Pancreas (tissue), 10 donors: ENCODE data around the gene SNX6. TPM values are rescaled to one million over a fixed set of nuclear protein-coding genes. Genes with fewer than 3 reads are reported as not detected.
"Not testable (repeated sequence)": the region's sequence is repeated elsewhere in the genome, so short reads cannot be mapped to it uniquely, and the experiment has no call there.

ENCODE experiments used
- ATAC-seq, 4 donors: fragments of 200-7000 bp; cut with Tn5 transposase; one replicate each; pipeline versions ENCODE4 v1.8.0 to v1.9.1; 2020; ENCODE audit warnings: mild to moderate bottlenecking in 4 of 4, moderate library complexity in 4 of 4
- DNase-seq, 6 donors: peaks; one replicate each; pipeline ENCODE4 v3.0.0-alpha.2; 2020
- FAIRE-seq: peaks from 2 replicates; lab custom pipeline; 2012; peaks lifted over from hg19 to GRCh38; lab: Jason Lieb, UNC
- H3K27ac ChIP-seq, 4 donors: fragments of 200-600 bp; sonication (generic); 1 replicate in 3 of 4; 2 replicates in 1 of 4; pipeline versions ENCODE4 v1.5.0 to v1.8.0; 2020
- H3K27me3 ChIP-seq, 4 donors: fragments of 200-600 bp; one replicate each; pipeline ENCODE4 v1.8.0; 2021
- H3K36me3 ChIP-seq, 3 donors: fragments of 200-600 bp; sonication (generic) in 1 of 3; one replicate each; pipeline versions ENCODE4 v1.5.0 to v1.8.0; 2020 to 2021
- H3K4me1 ChIP-seq, 3 donors: fragments of 200-600 bp; one replicate each; pipeline ENCODE4 v1.8.0; 2021
- H3K4me3 ChIP-seq, 4 donors: fragments of 200-600 bp; sonication (generic) in 2 of 4; one replicate each; pipeline versions ENCODE4 v1.5.0 to v1.8.0; 2020 to 2021
- H3K9me3 ChIP-seq, 4 donors: fragments of 200-600 bp; one replicate each; pipeline ENCODE4 v1.8.0; 2021
- WGBS, 2 donors: extraction: QIAGEN DNeasy Blood & Tissue Kit; methylation state at CpG; one replicate each; pipeline ENCODE4 v1.1.7; 2013; 5-methylcytosine and 5-hydroxymethylcytosine counted together
- intact Hi-C, 3 donors: fragments of 100-400 bp; cut with DNase I; formaldehyde crosslinking; loops; one replicate each; pipeline versions ENCODE4 v1.11.1 to v1.14.2; 2022
- polyA plus RNA-seq, 2 donors: library from polyadenylated mRNA; stranded (reverse); fragments of 200-250 nt; gene quantifications; one replicate each; pipeline ENCODE4 v1.2.3, GENCODE V29; 2013
- total RNA-seq, 6 donors: library from RNA; stranded (reverse); fragmentation: NEBNext Ultra II Directional in 4 of 6; extraction: Animal tissue kit (Norgen Biotek cat#: 25700) in 4 of 6; gene quantifications; one replicate each; pipeline versions ENCODE4 v1.2.1 to v1.2.4, GENCODE V29; 2021 to 2023
- TF ChIP-seq, protein P1 (sequence below), 4 donors: fragments of 200-600 bp; sonication (generic) in 3 of 4; IDR thresholded peaks; one replicate each; pipeline versions ENCODE4 v1.5.0 to v1.8.0; 2021; ENCODE audit warnings: antibody characterized with exemption in 4 of 4
- donor health status: healthy with polysubstance abuse.
- donor health status: DM: no; HTN: no; CAD: no; lungs with moderate emphysema.
- donor health status: DM: no; HTN: no; CAD: no.
- donor health status: control.
- donor health status: control.
- donor health status: Bipolar disorder and iron deficiency.
- donor health status: DM: yes; HTN: yes; CAD: no.
- donor health status: DM: no; HTN: no; CAD: no.
- donor health status: DM: no; HTN: no; CAD: no.
- donor health status: DM: yes; HTN: yes; CAD: no.

SNX6 gene
- total and polyA plus RNA-seq, 8 donors, result 10.2 to 35.8 (median 17.5) TPM

DNA sequence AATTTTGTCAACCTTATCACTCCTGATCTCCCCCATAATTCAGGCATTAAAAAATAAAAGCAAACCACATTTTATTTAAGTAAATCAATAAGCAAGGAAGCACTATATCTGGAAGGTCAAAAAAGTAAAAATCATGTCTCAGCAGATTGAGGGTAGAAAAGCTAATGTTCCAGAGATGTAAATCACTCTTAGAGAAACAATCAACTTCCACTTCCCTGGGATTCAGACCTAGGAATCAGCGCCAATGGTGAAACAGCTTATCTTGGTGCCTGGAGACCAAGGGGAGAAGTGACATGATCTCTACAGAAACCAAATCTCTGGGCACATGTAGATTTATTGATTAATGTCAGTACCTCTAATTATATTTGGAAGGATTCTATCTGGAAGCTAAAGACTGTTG, 10.9 kb upstream of the SNX6 start:
- DNase-seq (no peak), ATAC-seq (no peak), FAIRE-seq (no peak)
- H3K27ac ChIP-seq, result no peak overlapping the region
- H3K4me1 ChIP-seq, result no peaks in the 10 kb centered on the region
- no peak overlapping the region for H3K4me3 ChIP-seq
- TF ChIP-seq, protein P1, sequence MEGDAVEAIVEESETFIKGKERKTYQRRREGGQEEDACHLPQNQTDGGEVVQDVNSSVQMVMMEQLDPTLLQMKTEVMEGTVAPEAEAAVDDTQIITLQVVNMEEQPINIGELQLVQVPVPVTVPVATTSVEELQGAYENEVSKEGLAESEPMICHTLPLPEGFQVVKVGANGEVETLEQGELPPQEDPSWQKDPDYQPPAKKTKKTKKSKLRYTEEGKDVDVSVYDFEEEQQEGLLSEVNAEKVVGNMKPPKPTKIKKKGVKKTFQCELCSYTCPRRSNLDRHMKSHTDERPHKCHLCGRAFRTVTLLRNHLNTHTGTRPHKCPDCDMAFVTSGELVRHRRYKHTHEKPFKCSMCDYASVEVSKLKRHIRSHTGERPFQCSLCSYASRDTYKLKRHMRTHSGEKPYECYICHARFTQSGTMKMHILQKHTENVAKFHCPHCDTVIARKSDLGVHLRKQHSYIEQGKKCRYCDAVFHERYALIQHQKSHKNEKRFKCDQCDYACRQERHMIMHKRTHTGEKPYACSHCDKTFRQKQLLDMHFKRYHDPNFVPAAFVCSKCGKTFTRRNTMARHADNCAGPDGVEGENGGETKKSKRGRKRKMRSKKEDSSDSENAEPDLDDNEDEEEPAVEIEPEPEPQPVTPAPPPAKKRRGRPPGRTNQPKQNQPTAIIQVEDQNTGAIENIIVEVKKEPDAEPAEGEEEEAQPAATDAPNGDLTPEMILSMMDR (IDR thresholded peaks at IDR 0.05), result no peak
- H3K36me3 ChIP-seq, result no peaks in the 10 kb centered on the region
- no peaks in the 10 kb centered on the region for H3K27me3 ChIP-seq
- WGBS, 2 donors, result 48 to 59% methylated on average over 1 of the region's 1 CpG
- H3K9me3 ChIP-seq, result no peaks in the 10 kb centered on the region
- intact Hi-C loops, result no loop called here

DNA sequence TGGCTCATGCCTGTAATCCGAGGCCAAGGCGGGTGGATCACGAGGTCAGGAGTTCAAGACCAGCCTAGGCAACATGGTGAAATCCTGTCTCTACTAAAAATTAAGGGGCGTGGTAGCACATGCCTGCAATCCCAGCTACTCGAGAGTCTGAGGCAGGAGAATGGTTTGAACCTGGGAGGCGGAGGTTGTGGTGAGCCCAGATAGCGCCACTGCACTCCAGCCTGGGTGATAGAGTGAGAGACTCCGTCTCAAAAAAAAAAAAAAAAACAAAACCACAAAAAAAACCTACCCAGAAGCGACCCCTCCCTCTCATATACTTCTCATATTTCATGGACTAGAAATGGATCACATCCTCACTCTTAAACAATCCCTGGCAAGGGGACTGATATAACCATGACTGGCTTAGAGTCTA, 4.4 kb upstream of the SNX6 start:
- 76 to 83% methylated on average over 8 to 9 of the region's 9 CpGs for WGBS, 2 donors
- H3K9me3 ChIP-seq, DNase-seq, H3K4me3 ChIP-seq, ATAC-seq, FAIRE-seq, H3K27me3 ChIP-seq, H3K4me1 ChIP-seq, intact Hi-C loops, H3K36me3 ChIP-seq, H3K27ac ChIP-seq: not testable (repeated sequence)

DNA sequence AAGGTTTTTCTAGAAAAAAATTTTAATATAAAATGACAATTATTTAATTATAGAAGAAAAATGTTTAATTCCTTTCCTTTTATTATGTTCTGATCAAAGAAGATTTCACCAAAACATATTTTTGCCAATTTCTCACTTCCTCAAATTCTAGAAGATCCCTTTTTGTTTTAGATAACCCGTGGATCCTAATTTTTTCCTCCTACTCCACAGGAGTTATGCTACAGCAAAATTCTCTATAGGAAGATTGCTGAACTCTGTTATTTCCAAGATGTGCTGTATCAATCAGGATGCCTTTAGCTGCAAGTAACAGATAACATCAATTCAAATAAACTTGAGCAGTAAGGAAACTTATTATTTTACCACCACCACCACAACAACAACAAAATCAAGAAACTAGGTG, 3.8 kb upstream of the SNX6 start:
- Histone ChIP-seq H3K27ac (no peak overlapping the region), H3K9me3 (no peaks in the 10 kb centered on the region), H3K4me3 (no peak overlapping the region), H3K27me3 (no peaks in the 10 kb centered on the region), H3K36me3 (no peaks in the 10 kb centered on the region), H3K4me1 (peaks cover 0 to 3% (median 3%) of the 10 kb centered on the region in 3 donors)
- WGBS, 2 donors, result 43 to 69% methylated on average over 1 of the region's 1 CpG
- FAIRE-seq (no peak), ATAC-seq (no peak), DNase-seq (no peak)
- intact Hi-C loops, result no loop called here
- TF ChIP-seq, protein P1 (IDR thresholded peaks at IDR 0.05), result no peak

DNA sequence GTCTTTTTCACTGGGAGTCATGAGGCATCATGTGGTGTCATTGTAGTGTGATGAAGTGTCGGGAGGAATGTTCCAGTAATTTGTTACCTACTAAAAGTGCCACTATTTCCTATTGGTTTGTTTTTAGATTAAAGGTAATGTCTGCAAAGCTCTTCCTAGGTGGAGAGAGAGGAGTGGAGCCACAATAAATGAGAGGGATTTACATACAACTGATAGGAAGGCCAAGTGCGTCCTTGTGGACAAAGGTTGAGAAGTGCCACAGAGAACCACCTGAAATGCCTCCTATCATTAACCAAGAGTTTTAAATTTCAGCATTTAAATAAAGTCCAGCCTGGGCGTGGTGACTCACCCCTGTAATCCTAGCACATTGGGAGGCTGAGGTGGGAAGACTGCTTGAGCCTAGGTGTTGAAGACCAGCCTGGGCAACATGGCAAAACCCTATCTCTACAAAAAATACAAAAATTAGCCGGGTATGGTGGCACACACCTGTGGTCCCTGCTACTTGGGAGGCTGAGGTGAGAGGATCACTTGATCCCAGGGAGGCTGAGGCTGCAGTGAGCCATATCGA, 2.5 kb upstream of the SNX6 start:
- no peaks in the 10 kb centered on the region for H3K36me3 ChIP-seq
- H3K27me3 ChIP-seq, result no peaks in the 10 kb centered on the region
- peaks cover 3 to 7% (median 4%) of the 10 kb centered on the region in 3 donors for H3K4me1 ChIP-seq
- H3K9me3 ChIP-seq, result no peaks in the 10 kb centered on the region
- TF ChIP-seq, protein P1 (IDR thresholded peaks at IDR 0.05), result no peak
- FAIRE-seq, result no peak
- 84 to 91% methylated on average over 5 of the region's 5 CpGs for WGBS, 2 donors
- no peak overlapping the region for H3K27ac ChIP-seq
- no peak for DNase-seq
- ATAC-seq, result no peak
- H3K4me3 ChIP-seq, result no peak overlapping the region
- intact Hi-C loops, result no loop called here

DNA sequence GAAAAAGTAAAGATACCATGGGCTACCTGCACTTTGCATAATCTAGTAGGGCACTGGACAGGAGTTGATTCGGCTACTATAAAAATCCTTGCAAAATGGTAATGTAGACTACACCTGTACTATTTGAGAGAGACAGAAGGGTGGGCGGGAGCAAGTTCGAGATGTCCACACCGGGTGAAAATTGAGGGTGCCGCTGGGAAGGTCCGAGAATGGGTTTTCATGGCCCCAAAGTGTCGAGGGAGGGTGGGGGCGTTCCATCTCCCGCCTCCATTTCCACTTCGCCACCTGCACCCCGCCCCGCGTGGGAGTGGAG, 648 bp downstream of the SNX6 start:
- H3K36me3 ChIP-seq, result no peaks in the 10 kb centered on the region
- FAIRE-seq (no peak), DNase-seq (no peak), ATAC-seq (peak; percentile 8 to 25 (median 12))
- TF ChIP-seq, protein P1 (IDR thresholded peaks at IDR 0.05), result no peak
- intact Hi-C loops, result no loop called here
- H3K4me3 ChIP-seq, result peak overlapping the region; percentile 63 to 99 (median 96)
- peaks cover 3 to 7% (median 4%) of the 10 kb centered on the region in 3 donors for H3K4me1 ChIP-seq
- WGBS, 2 donors, result 0 to 1% methylated on average over 13 of the region's 13 CpGs
- peak overlapping the region; percentile 48 to 91 (median 78) for H3K27ac ChIP-seq
- no peaks in the 10 kb centered on the region for H3K9me3 ChIP-seq
- no peaks in the 10 kb centered on the region for H3K27me3 ChIP-seq
